Smooth muscle cell of bladder (primary cell): ENCODE measurements around the gene PACSIN3. TPM values are rescaled to one million over a fixed set of nuclear protein-coding genes. Genes with fewer than 3 reads are reported as not detected.

ENCODE experiments used
- total RNA-seq: library from RNA; depleted of rRNA; stranded (reverse); fragments of >200 nt; gene quantifications from 2 replicates; pipeline ENCODE4 v1.2.3, GENCODE V29; 2014

The PACSIN3 gene
- total RNA-seq: 18.2 and 19.3 TPM in 2 replicates

DNA sequence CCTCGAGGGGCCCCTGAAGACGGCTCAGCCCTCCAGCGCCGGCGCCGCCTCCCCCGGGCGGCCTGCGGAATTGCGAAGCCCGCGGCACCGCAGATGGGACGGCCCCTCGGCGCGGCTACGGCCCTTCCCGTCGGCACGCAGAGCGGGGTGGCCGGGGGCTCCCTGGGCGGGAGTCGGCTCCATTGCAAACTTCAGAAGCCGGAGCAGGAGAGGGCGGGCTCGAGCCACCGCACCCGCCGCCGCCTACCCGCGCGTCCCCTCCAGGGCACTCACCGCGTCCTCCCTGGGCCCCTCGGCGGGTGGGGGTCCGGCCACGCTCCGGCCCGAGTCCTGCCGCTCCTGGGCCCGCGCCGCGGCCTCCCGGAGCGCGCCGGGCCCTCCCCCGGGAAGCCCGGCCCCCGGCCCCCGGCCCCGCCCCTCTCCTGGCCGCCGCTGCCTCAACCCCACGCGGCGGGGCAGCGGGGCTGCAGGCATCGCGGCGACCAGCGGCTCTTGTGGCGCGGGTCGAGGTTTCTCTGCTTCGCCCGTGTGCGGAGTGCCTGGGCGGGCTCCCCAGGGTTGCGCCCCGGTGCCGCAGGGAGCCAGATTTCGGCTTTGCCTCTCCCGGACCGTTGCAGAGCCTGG lies at the start of gene PACSIN3:
TSS of gene PACSIN3 (minus strand) at position 359 of the 624 bp plus-strand sequence. CDS start 3,707 bp downstream, outside the sequence.

DNA sequence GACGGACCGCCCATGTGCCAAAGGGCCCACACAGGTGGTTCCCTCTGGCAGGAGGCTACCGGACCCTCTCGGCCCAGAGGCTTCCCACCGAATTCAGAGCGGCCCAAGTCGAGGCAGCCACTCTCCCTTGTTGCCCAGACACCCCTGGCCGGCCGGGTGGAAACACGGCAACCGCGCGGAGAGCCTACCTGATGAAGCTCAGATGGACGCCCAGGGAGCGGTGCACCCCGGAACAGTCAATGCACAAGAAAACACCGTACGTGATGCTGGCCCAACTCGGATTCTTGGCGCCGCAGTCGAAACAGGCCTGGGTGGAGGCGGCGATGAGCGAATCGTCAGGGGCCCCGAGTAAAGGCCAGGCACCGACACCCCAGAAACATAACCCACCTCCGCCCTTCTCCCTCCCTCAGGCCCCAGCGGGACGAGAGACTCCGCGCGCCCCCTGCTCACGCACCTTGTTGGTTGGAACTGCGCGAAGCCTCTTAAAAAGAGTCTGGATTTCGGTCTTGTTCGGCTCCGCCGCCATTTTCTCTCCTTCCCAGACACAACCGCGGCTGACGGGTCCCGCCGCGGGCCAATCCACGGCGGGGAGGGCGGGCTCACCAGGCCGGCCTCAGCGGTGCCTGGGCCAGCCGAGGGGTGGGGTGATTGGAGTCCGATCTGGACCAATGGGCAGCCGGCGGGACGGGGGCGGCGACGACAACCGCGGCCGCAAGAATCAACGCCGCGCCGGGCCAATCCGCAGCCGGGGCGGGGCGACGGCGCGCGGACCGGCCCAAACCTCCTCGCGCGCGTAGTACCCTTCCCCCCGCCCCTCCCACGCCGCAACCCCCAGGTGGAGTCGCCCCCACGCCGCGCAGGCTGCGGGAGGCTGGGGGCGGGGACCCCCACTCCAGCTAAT lies 9.7 kb downstream of the PACSIN3 start, which contains the start of gene ARFGAP2:
TSS of gene ARFGAP2 (minus strand) at position 552 of the 901 bp plus-strand sequence. CDS start at position 526, 26 bp downstream.

Other genes with a start within 250 kb of the PACSIN3 start
- gene CSTPP1, start 249.7 kb downstream of the PACSIN3 start, total RNA-seq: 11.6 and 13.2 TPM in 2 replicates
- gene ARFGAP2, start 9.6 kb downstream of the PACSIN3 start, total RNA-seq: 82.6 and 85.6 TPM in 2 replicates
- 35.6 and 38.1 TPM in 2 replicates for gene DDB2, start 28.5 kb upstream of the PACSIN3 start, total RNA-seq
- gene ACP2, start 62.4 kb upstream of the PACSIN3 start, total RNA-seq: 13.9 and 16.4 TPM in 2 replicates
- gene NR1H3, start 71.6 kb upstream of the PACSIN3 start, total RNA-seq: 21.1 and 23.5 TPM in 2 replicates
- gene MADD, start 83.7 kb upstream of the PACSIN3 start, total RNA-seq: 9.2 and 12.0 TPM in 2 replicates
- gene MYBPC3, start 166.3 kb upstream of the PACSIN3 start, total RNA-seq: not detected in 2 replicates
- not detected in 2 replicates for gene SPI1, start 192.1 kb upstream of the PACSIN3 start, total RNA-seq
- 38.4 and 47.0 TPM in 2 replicates for gene SLC39A13, start 222.2 kb upstream of the PACSIN3 start, total RNA-seq
- 165 and 186 TPM in 2 replicates for gene PSMC3, start 240.0 kb upstream of the PACSIN3 start, total RNA-seq